Stimulated activated CD4-positive, alpha-beta T cell treated with anti-CD3 and anti-CD28 coated beads, Interleukin-4, amount 100 ng/mL, for 24 hours (primary cell): ENCODE measurements around the gene PLEKHA8.

Source experiments
- DNase-seq: peaks from one replicate; pipeline ENCODE4 v3.0.0-alpha.2; 2020

The PLEKHA8 gene

GRCh38 chr7:30172451-30172850, 144.2 kb downstream of the PLEKHA8 start:
- no peak for DNase-seq

- no peak for DNase-seq
These were observed 145.1 kb downstream of the PLEKHA8 start for GRCh38 chr7:30173058-30173897.

- DNase-seq = no peak
These were observed 147.0 kb downstream of the PLEKHA8 start for GRCh38 chr7:30175180-30175579.

GRCh38 chr7:30175636-30176147, 147.5 kb downstream of the PLEKHA8 start:
- DNase-seq = no peak

- DNase-seq = no peak
These were observed 148.4 kb downstream of the PLEKHA8 start for GRCh38 chr7:30176463-30177109.

GRCh38 chr7:30177186-30177585, 149.0 kb downstream of the PLEKHA8 start:
- DNase-seq = no peak

- no peak for DNase-seq
These were observed 149.8 kb downstream of the PLEKHA8 start for GRCh38 chr7:30177965-30178364.

- no peak for DNase-seq
These were observed 150.7 kb downstream of the PLEKHA8 start for GRCh38 chr7:30178748-30179436.
